ENCODE measurements around the gene ATP8A1.
"Not testable (repeated sequence)": the region's sequence is repeated elsewhere in the genome, so short reads cannot be mapped to it uniquely, and the experiment has no call there.

The ATP8A1 gene

GRCh38 chr4:42652529-42653231 is 4.2 kb downstream of the ATP8A1 start:
- in situ Hi-C loops (cut with MboI; ENCODE audit: low sequenced_read_pairs) = not testable (repeated sequence)

GRCh38 chr4:42649870-42650269 is 7.0 kb downstream of the ATP8A1 start:
- in situ Hi-C loops (cut with MboI; ENCODE audit: low sequenced_read_pairs) = no loop called here

- in situ Hi-C loops (cut with MboI; ENCODE audit: low sequenced_read_pairs) = no loop called here
Observed at GRCh38 chr4:42646999-42647541, 9.8 kb downstream of the ATP8A1 start.

GRCh38 chr4:42646013-42646784 is 10.7 kb downstream of the ATP8A1 start:
- in situ Hi-C loops (cut with MboI; ENCODE audit: low sequenced_read_pairs) = no loop called here

- in situ Hi-C loops (cut with MboI; ENCODE audit: low sequenced_read_pairs) = no loop called here
Observed at GRCh38 chr4:42644897-42645296, 12.0 kb downstream of the ATP8A1 start.

- in situ Hi-C loops (cut with MboI; ENCODE audit: low sequenced_read_pairs) = no loop called here
Observed at GRCh38 chr4:42643685-42644084, 13.2 kb downstream of the ATP8A1 start.

- in situ Hi-C loops (cut with MboI; ENCODE audit: low sequenced_read_pairs) = no loop called here
Observed at GRCh38 chr4:42642845-42643615, 13.9 kb downstream of the ATP8A1 start.

- in situ Hi-C loops (cut with MboI; ENCODE audit: low sequenced_read_pairs) = no loop called here
Observed at GRCh38 chr4:42642101-42642797, 14.7 kb downstream of the ATP8A1 start.

GRCh38 chr4:42641656-42642055 is 15.2 kb downstream of the ATP8A1 start:
- in situ Hi-C loops (cut with MboI; ENCODE audit: low sequenced_read_pairs) = no loop called here

- in situ Hi-C loops (cut with MboI; ENCODE audit: low sequenced_read_pairs) = no loop called here
Observed at GRCh38 chr4:42641161-42641560, 15.7 kb downstream of the ATP8A1 start.

- in situ Hi-C loops (cut with MboI; ENCODE audit: low sequenced_read_pairs) = no loop called here
Observed at GRCh38 chr4:42640613-42641012, 16.3 kb downstream of the ATP8A1 start.

GRCh38 chr4:42638993-42639392 is 17.9 kb downstream of the ATP8A1 start:
- in situ Hi-C loops (cut with MboI; ENCODE audit: low sequenced_read_pairs) = no loop called here

GRCh38 chr4:42638321-42638720 is 18.6 kb downstream of the ATP8A1 start:
- in situ Hi-C loops (cut with MboI; ENCODE audit: low sequenced_read_pairs) = no loop called here

- in situ Hi-C loops (cut with MboI; ENCODE audit: low sequenced_read_pairs) = no loop called here
Observed at GRCh38 chr4:42637867-42638266, 19.0 kb downstream of the ATP8A1 start.

- in situ Hi-C loops (cut with MboI; ENCODE audit: low sequenced_read_pairs) = no loop called here
Observed at GRCh38 chr4:42637104-42637503, 19.8 kb downstream of the ATP8A1 start.

GRCh38 chr4:42636645-42636949 is 20.3 kb downstream of the ATP8A1 start:
- in situ Hi-C loops (cut with MboI; ENCODE audit: low sequenced_read_pairs) = no loop called here

GRCh38 chr4:42633605-42634388 is 23.1 kb downstream of the ATP8A1 start:
- in situ Hi-C loops (cut with MboI; ENCODE audit: low sequenced_read_pairs) = no loop called here

GRCh38 chr4:42632653-42633382 is 24.1 kb downstream of the ATP8A1 start:
- in situ Hi-C loops (cut with MboI; ENCODE audit: low sequenced_read_pairs) = no loop called here

- in situ Hi-C loops (cut with MboI; ENCODE audit: low sequenced_read_pairs) = no loop called here
Observed at GRCh38 chr4:42630908-42631307, 26.0 kb downstream of the ATP8A1 start.
